OCI-LY3 (cell line): ENCODE results near the gene BAZ2B.

Experiments used
- H2AFZ ChIP-seq: fragments of 200-600, 300-600 bp; shearing (Covaris generic); 2 replicates; pipeline ENCODE4 v1.6.0; 2014; ENCODE audit warnings: antibody characterized with exemption, low read depth, low read length
- H3K27ac ChIP-seq: fragments of 200-600, 300-600 bp; sonication (generic); 2 replicates; pipeline ENCODE4 v1.5.1; 2014; ENCODE audit warnings: mild to moderate bottlenecking, low read length, moderate library complexity, mixed read lengths
- H3K27me3 ChIP-seq: fragments of 200-600, 300-600 bp; sonication (generic); 2 replicates; pipeline ENCODE4 v1.6.1; 2014; ENCODE audit warnings: low read depth, low read length, mixed read lengths
- H3K36me3 ChIP-seq: fragments of 200-600, 300-600 bp; sonication (generic); replicated peaks from 2 replicates; pipeline ENCODE3; 2014; ENCODE audit warnings: low read depth, low read length, mixed read lengths
- H3K4me1 ChIP-seq: fragments of 300-600, 200-600 bp; sonication (generic); 2 replicates; pipeline ENCODE4 v1.6.1; 2014; ENCODE audit warnings: low read length, mixed read lengths
- H3K4me2 ChIP-seq: fragments of 200-600, 300-600 bp; sonication (generic); 2 replicates; pipeline ENCODE4 v1.6.1; 2014; ENCODE audit warnings: low read length, mixed read lengths
- H3K4me3 ChIP-seq: fragments of 300-600, 200-600 bp; sonication (generic); 2 replicates; pipeline ENCODE4 v1.5.1; 2014; ENCODE audit warnings: antibody characterized with exemption, mild to moderate bottlenecking, low read length, moderate library complexity
- H3K79me2 ChIP-seq: fragments of 300-600, 200-600 bp; shearing (Covaris generic); 2 replicates; pipeline ENCODE4 v1.6.1; 2014; ENCODE audit warnings: mild to moderate bottlenecking, low read length, mixed read lengths
- H3K9ac ChIP-seq: fragments of 300-600, 200-600 bp; shearing (Covaris generic); 2 replicates; pipeline ENCODE4 v1.6.0; 2014; ENCODE audit warnings: mild to moderate bottlenecking, low read length, moderate library complexity
- H3K9me3 ChIP-seq: fragments of 200-600, 300-600 bp; shearing (Covaris generic); 2 replicates; pipeline ENCODE4 v1.6.1; 2014; ENCODE audit warnings: low read length, mixed read lengths; ENCODE audit not compliant: insufficient read depth
- H4K20me1 ChIP-seq: fragments of 200-600, 300-600 bp; sonication (generic); 2 replicates; pipeline ENCODE4 v1.6.1; 2016; ENCODE audit warnings: low read length, mixed read lengths; ENCODE audit not compliant: insufficient read depth
- CTCF ChIP-seq: fragments of 200-600, 300-600 bp; sonication (generic); IDR thresholded peaks from 2 replicates; pipeline ENCODE4 v1.5.1; 2014; ENCODE audit warnings: antibody characterized with exemption, low read length, low read depth
- EZH2phosphoT487 ChIP-seq: fragments of 200-600 bp; shearing (Covaris generic); IDR thresholded peaks from 2 replicates; pipeline ENCODE4 v1.6.1; 2018; ENCODE audit warnings: antibody characterized with exemption, mixed run types, low read depth

The BAZ2B gene

GRCh38 chr2:159445307-159445706 lies 171.0 kb downstream of the BAZ2B start:
- no peaks in the 10 kb centered on the region for H3K9me3 ChIP-seq
- H3K79me2 ChIP-seq, result no peaks in the 10 kb centered on the region
- no peak overlapping the region for H3K9ac ChIP-seq
- no peaks in the 10 kb centered on the region for H3K4me1 ChIP-seq
- H3K27ac ChIP-seq, result no peak overlapping the region
- H4K20me1 ChIP-seq, result no peaks in the 10 kb centered on the region
- no peak overlapping the region for H3K4me2 ChIP-seq
- no peaks in the 10 kb centered on the region for H3K36me3 ChIP-seq
- H2AFZ ChIP-seq, result no peak overlapping the region
- no peaks in the 10 kb centered on the region for H3K27me3 ChIP-seq
- no peak overlapping the region for H3K4me3 ChIP-seq
- TF ChIP-seq CTCF, result no peak
- TF ChIP-seq EZH2phosphoT487, result no peak

GRCh38 chr2:159444754-159445153 lies 171.6 kb downstream of the BAZ2B start:
- no peak overlapping the region for H3K27ac ChIP-seq
- no peaks in the 10 kb centered on the region for H3K36me3 ChIP-seq
- no peak overlapping the region for H3K9ac ChIP-seq
- no peaks in the 10 kb centered on the region for H3K79me2 ChIP-seq
- no peaks in the 10 kb centered on the region for H3K4me1 ChIP-seq
- H3K4me2 ChIP-seq, result no peak overlapping the region
- H3K4me3 ChIP-seq, result no peak overlapping the region
- no peak overlapping the region for H2AFZ ChIP-seq
- TF ChIP-seq CTCF, result no peak
- TF ChIP-seq EZH2phosphoT487, result no peak
- H4K20me1 ChIP-seq, result no peaks in the 10 kb centered on the region
- H3K9me3 ChIP-seq, result no peaks in the 10 kb centered on the region
- no peaks in the 10 kb centered on the region for H3K27me3 ChIP-seq

- H3K9ac ChIP-seq, result no peak overlapping the region
- no peak overlapping the region for H3K27ac ChIP-seq
- H3K9me3 ChIP-seq, result no peaks in the 10 kb centered on the region
- H3K4me2 ChIP-seq, result no peak overlapping the region
- no peak overlapping the region for H3K4me3 ChIP-seq
- TF ChIP-seq CTCF, result no peak
- TF ChIP-seq EZH2phosphoT487, result no peak
- H3K79me2 ChIP-seq, result no peaks in the 10 kb centered on the region
- H3K4me1 ChIP-seq, result no peaks in the 10 kb centered on the region
- no peak overlapping the region for H2AFZ ChIP-seq
- no peaks in the 10 kb centered on the region for H3K36me3 ChIP-seq
- H3K27me3 ChIP-seq, result no peaks in the 10 kb centered on the region
- no peaks in the 10 kb centered on the region for H4K20me1 ChIP-seq
These were observed 174.0 kb downstream of the BAZ2B start for GRCh38 chr2:159442159-159442852.

- Histone ChIP-seq H2AFZ (no peak overlapping the region), H3K4me2 (no peak overlapping the region), H3K9me3 (no peaks in the 10 kb centered on the region), H3K36me3 (no peaks in the 10 kb centered on the region), H3K9ac (no peak overlapping the region), H3K27me3 (no peaks in the 10 kb centered on the region), H3K4me1 (no peaks in the 10 kb centered on the region), H3K79me2 (no peaks in the 10 kb centered on the region), H3K27ac (no peak overlapping the region), H3K4me3 (no peak overlapping the region), H4K20me1 (no peaks in the 10 kb centered on the region)
- TF ChIP-seq CTCF, result no peak
- no peak for TF ChIP-seq EZH2phosphoT487
These were observed 175.2 kb downstream of the BAZ2B start for GRCh38 chr2:159441182-159441581.
